ENCODE data around the gene ZKSCAN5. TPM values are rescaled to one million over a fixed set of nuclear protein-coding genes. Genes with fewer than 3 reads are reported as not detected.

Gene ZKSCAN5
- total and polyA plus RNA-seq, 2 of the 8 experiments (the other 6 are each of a cell fraction or from before 2014, with no cell fraction given) = 5.3 to 13.5 TPM

GRCh38 chr7:99560834-99561736 is 56.6 kb downstream of the ZKSCAN5 start:
- Histone ChIP-seq H3K4me3 (ENCODE audit: extremely low read depth in 1 of 4, insufficient read depth in 2 of 4, low read depth in 3 of 4, low read length in 4 of 4) (no peak overlapping the region), H3K23ac (ENCODE audit: insufficient read length) (no peak overlapping the region), H3K9ac (replicated peaks in 1 of 4; ENCODE audit: extremely low read depth in 1 of 4, low read depth in 3 of 4, low read length in 3 of 4) (peak overlapping the region in 1 of 4 experiments; percentile 40; a peak in 1 of 7 replicates), H2AFZ (ENCODE audit: low read length) (no peak overlapping the region), H3K9me3 (ENCODE audit: insufficient read depth in 2 of 2, low read depth in 1 of 2, low read length in 1 of 2) (no peaks in the 10 kb centered on the region), H2BK15ac (ENCODE audit: low read length) (no peak overlapping the region), H3K4me2 (ENCODE audit: insufficient read depth in 1 of 2, low read depth in 2 of 2, low read length in 2 of 2) (no peak overlapping the region), H3K79me1 (ENCODE audit: low read depth, low read length) (peaks cover 7% of the 10 kb centered on the region), H3K14ac (ENCODE audit: insufficient read length) (no peak overlapping the region), H3K36me3 (ENCODE audit: control insufficient read depth in 2 of 4, insufficient read depth in 4 of 4, low read length in 3 of 4) (peaks cover 18 to 56% (median 37%) of the 10 kb centered on the region in 4 experiments), H4K5ac (ENCODE audit: insufficient read length, low read depth, low read length) (no peak overlapping the region), H2BK20ac (ENCODE audit: low read length) (no peak overlapping the region), H2BK120ac (replicated peaks; ENCODE audit: low read depth, low read length) (no peak overlapping the region), H3K27ac (ENCODE audit: low read depth, low read length) (no peak overlapping the region), H3K56ac (replicated peaks; ENCODE audit: insufficient read length, low read depth, low read length) (no peak overlapping the region), H2AK5ac (ENCODE audit: low read depth, low read length) (no peak overlapping the region), H3K4me1 (replicated peaks in 1 of 4; ENCODE audit: control insufficient read depth in 3 of 4, insufficient read depth in 4 of 4, low read length in 3 of 4) (peaks cover 0 to 7% (median 0%) of the 10 kb centered on the region in 4 experiments; a peak in 5 of 7 replicates), H4K20me1 (replicated peaks in 1 of 2; ENCODE audit: control insufficient read depth in 1 of 2, insufficient read depth in 2 of 2, low read length in 2 of 2) (peaks cover 0 to 12% of the 10 kb centered on the region in 2 experiments), H2BK5ac (ENCODE audit: low read depth, low read length) (no peak overlapping the region), H3K27me3 (replicated peaks in 1 of 4; ENCODE audit: control insufficient read depth in 3 of 4, extremely low read depth in 1 of 4, insufficient read depth in 3 of 4, low read length in 3 of 4) (no peaks in the 10 kb centered on the region), H2BK12ac (ENCODE audit: low read depth, low read length) (no peak overlapping the region), H3K23me2 (ENCODE audit: low read depth, low read length) (peaks cover 3% of the 10 kb centered on the region), H3K79me2 (ENCODE audit: control insufficient read depth in 1 of 2, insufficient read depth in 2 of 2, low read length in 2 of 2) (peaks cover 5 to 38% of the 10 kb centered on the region in 2 experiments), H3K18ac (ENCODE audit: extremely low read depth, low read length) (no peak overlapping the region), H4K8ac (ENCODE audit: extremely low read depth, insufficient read depth, low read length) (no peak overlapping the region), H4K91ac (replicated peaks; ENCODE audit: insufficient read length, low read length) (no peak overlapping the region), H3K4ac (replicated peaks; ENCODE audit: insufficient read length, low read depth, low read length) (no peak overlapping the region)
- ChIA-PET POLR2A (ENCODE audit: partially characterized antibody) (no interaction called here), CTCF (ENCODE audit: partially characterized antibody) (interaction anchor here (0.8 to 2.5 kb wide), 3 partner anchors 38 to 55 kb away, joined by 3 to 10 read pairs (median 3); no protein-coding TSS in a partner anchor)
- FAIRE-seq (no peak), DNase-seq (ENCODE audit: low read depth in 1 of 2, low spot score in 2 of 2) (no peak)
- 89% methylated on average over 7 of the region's 7 CpGs; no CpG with 5 or more reads in 1 of the 2 experiments for WGBS, 2 experiments (ENCODE audit: extremely low coverage in 1 of 2, insufficient coverage in 1 of 2, insufficient read length in 1 of 2, insufficient replicate concordance in 2 of 2, low coverage in 1 of 2, low lambda C conversion rate in 2 of 2, missing lambda C conversion rate in 1 of 2)
- TF ChIP-seq SUZ12 (IDR thresholded peaks at IDR 0.05; ENCODE audit: low read length) = no peak
